ENCODE results near the gene DHCR24.

Gene DHCR24

GRCh38 chr1:54826226-54826816 lies 60.7 kb downstream of the DHCR24 start:
- DNase-seq (ENCODE audit: extremely low read depth, low read depth) = no peak
- no peak overlapping the region for H3K4me3 ChIP-seq (replicated peaks; ENCODE audit: low read depth, low read length)
- no peak for TF ChIP-seq CTCF (IDR thresholded peaks at IDR 0.05; ENCODE audit: low read depth, low read length, missing control alignments)

GRCh38 chr1:54825696-54826095 lies 61.3 kb downstream of the DHCR24 start:
- no peak for DNase-seq (ENCODE audit: extremely low read depth, low read depth)
- H3K4me3 ChIP-seq (replicated peaks; ENCODE audit: low read depth, low read length) = no peak overlapping the region
- TF ChIP-seq CTCF (IDR thresholded peaks at IDR 0.05; ENCODE audit: low read depth, low read length, missing control alignments) = no peak

- no peak for DNase-seq (ENCODE audit: extremely low read depth, low read depth)
- no peak overlapping the region for H3K4me3 ChIP-seq (replicated peaks; ENCODE audit: low read depth, low read length)
- TF ChIP-seq CTCF (IDR thresholded peaks at IDR 0.05; ENCODE audit: low read depth, low read length, missing control alignments) = no peak
Measured at GRCh38 chr1:54823670-54824069, 63.3 kb downstream of the DHCR24 start.

- TF ChIP-seq CTCF (IDR thresholded peaks at IDR 0.05; ENCODE audit: low read depth, low read length, missing control alignments) = no peak
- H3K4me3 ChIP-seq (replicated peaks; ENCODE audit: low read depth, low read length) = no peak overlapping the region
- DNase-seq (ENCODE audit: extremely low read depth, low read depth) = no peak
Measured at GRCh38 chr1:54819733-54820132, 67.3 kb downstream of the DHCR24 start.

GRCh38 chr1:54819195-54819536 lies 67.8 kb downstream of the DHCR24 start:
- DNase-seq (ENCODE audit: extremely low read depth, low read depth) = no peak
- TF ChIP-seq CTCF (IDR thresholded peaks at IDR 0.05; ENCODE audit: low read depth, low read length, missing control alignments) = no peak
- no peak overlapping the region for H3K4me3 ChIP-seq (replicated peaks; ENCODE audit: low read depth, low read length)

GRCh38 chr1:54818461-54819194 lies 68.4 kb downstream of the DHCR24 start:
- no peak for TF ChIP-seq CTCF (IDR thresholded peaks at IDR 0.05; ENCODE audit: low read depth, low read length, missing control alignments)
- no peak overlapping the region for H3K4me3 ChIP-seq (replicated peaks; ENCODE audit: low read depth, low read length)
- DNase-seq (ENCODE audit: extremely low read depth, low read depth) = no peak

Data from HFF-Myc (cell line).